Suprapubic skin (tissue), 3 donors: ENCODE results near the gene NAIF1.

Source experiments
- POLR2A ChIP-seq, 2 donors: fragments of 450-650 bp; IDR thresholded peaks; one replicate each; pipeline ENCODE4 v1.6.1; 2017; ENCODE audit warnings: antibody characterized with exemption in 2 of 2, mild to moderate bottlenecking in 2 of 2, moderate library complexity in 2 of 2
- TF ChIP-seq, protein P1 (sequence below), 2 donors: fragments of 200-600 bp in 1 of 2; fragments of 450-650 bp in 1 of 2; sonication (generic) in 1 of 2; IDR thresholded peaks; one replicate each; pipeline ENCODE4 v1.5.1; 2016 to 2019; ENCODE audit warnings: antibody characterized with exemption in 2 of 2, mild to moderate bottlenecking in 1 of 2, moderate library complexity in 1 of 2

DNA sequence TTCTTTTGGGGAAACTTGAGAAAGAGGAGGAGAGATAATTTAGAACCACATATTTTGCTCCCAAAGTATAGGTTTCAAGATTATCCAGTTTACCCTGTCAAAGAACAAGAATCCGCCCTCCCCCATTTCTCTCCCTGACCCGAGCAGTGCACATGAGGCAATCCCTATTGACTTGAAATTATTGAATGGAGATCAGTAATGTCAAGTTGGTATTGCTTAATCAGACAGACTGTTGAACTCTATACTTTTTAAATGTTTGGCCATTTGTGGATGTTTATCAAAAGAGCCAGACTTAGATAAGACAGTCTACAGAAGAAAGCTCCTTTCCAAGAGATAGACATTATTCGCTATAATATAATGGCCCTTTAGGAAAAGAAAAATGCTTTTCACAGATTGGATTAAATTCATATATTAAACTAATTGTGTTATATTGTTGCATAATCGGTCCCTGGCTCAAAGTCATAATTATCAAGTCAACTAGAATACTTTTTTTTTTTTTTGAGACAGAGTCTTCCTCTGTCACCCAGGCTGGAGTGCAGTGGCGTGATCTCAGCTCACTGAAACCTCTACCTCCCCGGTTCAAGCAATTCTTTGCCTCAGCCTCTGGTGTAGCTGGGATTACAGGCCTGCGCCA, 6.2 kb upstream of the NAIF1 start:
- TF ChIP-seq, protein P1, sequence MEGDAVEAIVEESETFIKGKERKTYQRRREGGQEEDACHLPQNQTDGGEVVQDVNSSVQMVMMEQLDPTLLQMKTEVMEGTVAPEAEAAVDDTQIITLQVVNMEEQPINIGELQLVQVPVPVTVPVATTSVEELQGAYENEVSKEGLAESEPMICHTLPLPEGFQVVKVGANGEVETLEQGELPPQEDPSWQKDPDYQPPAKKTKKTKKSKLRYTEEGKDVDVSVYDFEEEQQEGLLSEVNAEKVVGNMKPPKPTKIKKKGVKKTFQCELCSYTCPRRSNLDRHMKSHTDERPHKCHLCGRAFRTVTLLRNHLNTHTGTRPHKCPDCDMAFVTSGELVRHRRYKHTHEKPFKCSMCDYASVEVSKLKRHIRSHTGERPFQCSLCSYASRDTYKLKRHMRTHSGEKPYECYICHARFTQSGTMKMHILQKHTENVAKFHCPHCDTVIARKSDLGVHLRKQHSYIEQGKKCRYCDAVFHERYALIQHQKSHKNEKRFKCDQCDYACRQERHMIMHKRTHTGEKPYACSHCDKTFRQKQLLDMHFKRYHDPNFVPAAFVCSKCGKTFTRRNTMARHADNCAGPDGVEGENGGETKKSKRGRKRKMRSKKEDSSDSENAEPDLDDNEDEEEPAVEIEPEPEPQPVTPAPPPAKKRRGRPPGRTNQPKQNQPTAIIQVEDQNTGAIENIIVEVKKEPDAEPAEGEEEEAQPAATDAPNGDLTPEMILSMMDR (IDR thresholded peaks at IDR 0.05) = no peak
- TF ChIP-seq POLR2A (IDR thresholded peaks at IDR 0.05) = no peak
